GM12878 (cell line): ENCODE results near the gene ARID1A. TPM values are rescaled to one million over a fixed set of nuclear protein-coding genes. Genes with fewer than 3 reads are reported as not detected.

Experiments used
- ATF2 ChIP-seq: IDR thresholded peaks from 2 replicates; pipeline ENCODE4 v1.6.1; 2012; ENCODE audit warnings: low read length, inconsistent platforms
- CBFB ChIP-seq: IDR thresholded peaks from 2 replicates; pipeline ENCODE4 v1.6.1; 2016; ENCODE audit warnings: antibody characterized with exemption, low read depth
- CEBPB ChIP-seq, 2 experiments: fragments of 150-350 bp in 1 of 2; IDR thresholded peaks; 2 replicates each; pipeline ENCODE4 v1.6.1; 2012 to 2014; ENCODE audit warnings: low read depth in 2 of 2, low read length in 2 of 2, borderline replicate concordance in 1 of 2, inconsistent platforms in 1 of 2
- CEBPZ ChIP-seq: fragments of 150-350 bp; IDR thresholded peaks from 2 replicates; pipeline ENCODE4 v1.6.1; 2016; ENCODE audit warnings: low read depth, low read length
- CREM ChIP-seq: IDR thresholded peaks from 2 replicates; pipeline ENCODE4 v1.6.1; 2014; ENCODE audit warnings: antibody characterized with exemption, low read depth
- ETV6 ChIP-seq, 2 experiments: fragments of 450-650 bp in 1 of 2; IDR thresholded peaks in 1 of 2; conservative IDR thresholded peaks in 1 of 2; 2 replicates each; pipeline ENCODE4 v1.6.1; 2014; ENCODE audit warnings: antibody characterized with exemption in 1 of 2, borderline replicate concordance in 1 of 2, low read depth in 1 of 2, mild to moderate bottlenecking in 1 of 2, moderate library complexity in 1 of 2
- HCFC1 ChIP-seq: fragments of 150-350 bp; IDR thresholded peaks from 2 replicates; pipeline ENCODE4 v1.6.1; 2014; ENCODE audit warnings: low read length
- NBN ChIP-seq: fragments of 450-650 bp; IDR thresholded peaks from 2 replicates; pipeline ENCODE4 v1.6.1; 2016
- NFIC ChIP-seq: IDR thresholded peaks from 2 replicates; pipeline ENCODE4 v1.6.1; 2012; ENCODE audit warnings: low read depth, mild to moderate bottlenecking, inconsistent platforms, low read length, moderate library complexity
- NKRF ChIP-seq: fragments of 450-650 bp; conservative IDR thresholded peaks from 2 replicates; pipeline ENCODE4 v1.6.1; 2017; ENCODE audit warnings: mild to moderate bottlenecking, moderate library complexity
- PBX3 ChIP-seq: IDR thresholded peaks from 2 replicates; pipeline ENCODE4 v1.6.1; 2011; ENCODE audit warnings: mild to moderate bottlenecking, low read depth, low read length, moderate library complexity; ENCODE audit not compliant: insufficient replicate concordance
- RAD21 ChIP-seq: IDR thresholded peaks from 2 replicates; pipeline ENCODE4 v1.6.1; 2011; ENCODE audit warnings: mild to moderate bottlenecking, low read depth, low read length, moderate library complexity; ENCODE audit not compliant: insufficient read depth
- RELA ChIP-seq: fragments of 450-650 bp; IDR thresholded peaks from 2 replicates; pipeline ENCODE4 v1.8.0; 2014; ENCODE audit warnings: borderline replicate concordance; ENCODE audit not compliant: partially characterized antibody
- RELB ChIP-seq: fragments of 450-650 bp; IDR thresholded peaks from 2 replicates; pipeline ENCODE4 v1.6.1; 2017; ENCODE audit warnings: low read depth, mild to moderate bottlenecking, moderate library complexity
- RUNX3 ChIP-seq: IDR thresholded peaks from 2 replicates; pipeline ENCODE4 v1.6.1; 2012; ENCODE audit warnings: low read length, inconsistent platforms
- SMC3 ChIP-seq: IDR thresholded peaks from 2 replicates; pipeline ENCODE4 v1.6.1; 2011; ENCODE audit warnings: low read length, improper control_type of control experiment, borderline replicate concordance
- SREBF1 ChIP-seq: IDR thresholded peaks from 2 replicates; pipeline ENCODE4 v1.6.1; 2012; ENCODE audit warnings: mild to moderate bottlenecking, low read length
- TCF12 ChIP-seq: IDR thresholded peaks from 2 replicates; pipeline ENCODE4 v1.6.1; 2011; ENCODE audit warnings: low read depth, mild to moderate bottlenecking, low read length
- ZNF207 ChIP-seq: fragments of 450-650 bp; IDR thresholded peaks from 2 replicates; pipeline ENCODE4 v1.6.1; 2014; ENCODE audit warnings: antibody characterized with exemption, mild to moderate bottlenecking, borderline replicate concordance
- polyA plus RNA-seq, 11 experiments: library from polyadenylated mRNA; depleted of rRNA in 4 of 11; unstranded in 6 of 11; stranded (reverse) in 5 of 11; fragments of >200 nt; fragmentation: Nextera tagmentation in 4 of 11; fragmentation: Illumina TruSeq in 1 of 11; extraction: Ambion mirVana in 4 of 11; extraction: Trizol in 1 of 11; gene quantifications; 1 replicate in 1 of 11; 2 replicates in 10 of 11; pipeline versions ENCODE4 v1.2.1 to v1.2.3, GENCODE V29; 2011 to 2016; ENCODE audit warnings: inconsistent platforms in 2 of 11, missing spikeins in 2 of 11, low read depth in 1 of 11
- total RNA-seq, 4 experiments: library from RNA; depleted of rRNA in 3 of 4; stranded (reverse); fragments of >200 nt in 3 of 4; fragmentation: Illumina TruSeq in 1 of 4; extraction: Trizol in 1 of 4; gene quantifications; 2 replicates each; pipeline versions ENCODE4 v1.2.1 to v1.2.3, GENCODE V29; 2013 to 2021

ARID1A gene
- total and polyA plus RNA-seq, 10 of the 15 experiments (the other 5 are each of a cell fraction or from before 2014, with no cell fraction given), result 10.0 to 98.0 (median 23.5) TPM

- TF ChIP-seq CEBPZ (no peak), RAD21 (peak; percentile 27; the same call in 1 of the 2 replicates), TCF12 (peak; percentile 76; the same call in 1 of the 2 replicates), NKRF (peak; percentile 89), CBFB (peak; percentile 65), HCFC1 (peak; percentile 71), RELB (peak; percentile 98), ZNF207 (peak; percentile 95; the same call in 1 of the 2 replicates), RUNX3 (no peak), SMC3 (peak; percentile 29), NFIC (no peak), PBX3 (no peak), SREBF1 (peak; percentile 49; the same call in 1 of the 2 replicates), RELA (peak; percentile 84), ATF2 (no peak), CREM (peak; percentile 69; the same call in 1 of the 2 replicates), ETV6 (conservative IDR thresholded peaks at IDR 0.05 in 1 of 2, IDR thresholded peaks at IDR 0.05 in 1 of 2; ENCODE audit: borderline replicate concordance in 1 of 2, low read depth in 1 of 2) (no peak), NBN (peak; percentile 83), CEBPB (IDR thresholded peaks at IDR 0.05; ENCODE audit: borderline replicate concordance in 1 of 2, low read depth in 2 of 2, low read length in 2 of 2) (no peak)
Measured at GRCh38 chr1:26695356-26696118, at the start of gene ARID1A (continued).
